Natural killer cell treated with Interleukin-12 subunit alpha and Interleukin-12 subunit beta and Interleukin-15 and Interleukin-18, amount 100 ng/mL, for 72 hours (primary cell): ENCODE measurements around the gene RNPS1. TPM values are rescaled to one million over a fixed set of nuclear protein-coding genes. Genes with fewer than 3 reads are reported as not detected.
"Not testable (repeated sequence)": the region's sequence is repeated elsewhere in the genome, so short reads cannot be mapped to it uniquely, and the experiment has no call there.

ENCODE experiments used
- ATAC-seq, 2 donors: fragments of 150-1000 bp; cut with Tn5 transposase in 1 of 2; sonication (Bioruptor Pico), chemical (Tn5 transposase) in 1 of 2; 2 replicates each; pipeline ENCODE4 v1.10.0; 2021
- DNase-seq: peaks from one replicate; pipeline ENCODE4 v3.0.0; 2022; ENCODE audit warnings: low spot score
- H3K27ac Mint-ChIP-seq, 2 donors: 1 replicate in 1 of 2; 2 replicates in 1 of 2; pipeline ENCODE4 v1.8.0; 2022; ENCODE audit warnings: mixed read lengths in 2 of 2, mild to moderate bottlenecking in 1 of 2, moderate library complexity in 1 of 2
- H3K27me3 Mint-ChIP-seq, 2 donors: 1 replicate in 1 of 2; 2 replicates in 1 of 2; pipeline ENCODE4 v1.8.0; 2022; ENCODE audit warnings: mixed read lengths in 2 of 2
- H3K36me3 Mint-ChIP-seq: one replicate; pipeline ENCODE4 v1.8.0; 2022; ENCODE audit warnings: mixed read lengths
- H3K4me1 Mint-ChIP-seq, 2 donors: 1 replicate in 1 of 2; 2 replicates in 1 of 2; pipeline ENCODE4 v1.8.0; 2022; ENCODE audit warnings: low read depth in 2 of 2, mixed read lengths in 2 of 2, mild to moderate bottlenecking in 1 of 2
- H3K4me3 Mint-ChIP-seq: one replicate; pipeline ENCODE4 v1.8.0; 2022; ENCODE audit warnings: mixed read lengths
- H3K9me3 Mint-ChIP-seq: 2 replicates; pipeline ENCODE4 v1.8.0; 2022; ENCODE audit warnings: mixed read lengths
- total RNA-seq, 2 donors: library from RNA; stranded (reverse); gene quantifications; one replicate each; pipeline ENCODE4 v1.2.3, GENCODE V29; 2022

The RNPS1 gene
- total RNA-seq, 2 donors from 2014 or later = 256 to 334 TPM

- ATAC-seq = no peak
These were observed 8.7 kb upstream of the RNPS1 start for GRCh38 chr16:2276368-2277195.

GRCh38 chr16:2275476-2276367 lies 7.8 kb upstream of the RNPS1 start:
- ATAC-seq (no peak), DNase-seq (peak; percentile 40)
- no peak overlapping the region for H3K4me3 Mint-ChIP-seq
- H3K9me3 Mint-ChIP-seq = no peaks in the 10 kb centered on the region
- H3K27ac Mint-ChIP-seq = no peak overlapping the region
- no peaks in the 10 kb centered on the region for H3K36me3 Mint-ChIP-seq
- H3K27me3 Mint-ChIP-seq = no peaks in the 10 kb centered on the region
- no peaks in the 10 kb centered on the region for H3K4me1 Mint-ChIP-seq

More at GRCh38 chr16:2276368-2277195, 8.7 kb upstream of the RNPS1 start:
- Mint-ChIP-seq H3K4me3 (no peak overlapping the region), H3K36me3 (no peaks in the 10 kb centered on the region), H3K9me3 (no peaks in the 10 kb centered on the region), H3K27ac (no peak overlapping the region), H3K4me1 (no peaks in the 10 kb centered on the region), H3K27me3 (no peaks in the 10 kb centered on the region)
- DNase-seq = peak; percentile 20

GRCh38 chr16:2273931-2274330 lies 6.0 kb upstream of the RNPS1 start:
- no peak overlapping the region for H3K27ac Mint-ChIP-seq
- H3K4me1 Mint-ChIP-seq = peaks cover 6 to 8% of the 10 kb centered on the region in 2 donors
- no peak for ATAC-seq
- no peak overlapping the region for H3K4me3 Mint-ChIP-seq
- no peaks in the 10 kb centered on the region for H3K36me3 Mint-ChIP-seq
- DNase-seq = no peak
- H3K27me3 Mint-ChIP-seq = no peaks in the 10 kb centered on the region
- no peaks in the 10 kb centered on the region for H3K9me3 Mint-ChIP-seq

GRCh38 chr16:2273484-2273883 lies 5.6 kb upstream of the RNPS1 start:
- no peaks in the 10 kb centered on the region for H3K27me3 Mint-ChIP-seq
- H3K4me3 Mint-ChIP-seq = no peak overlapping the region
- H3K36me3 Mint-ChIP-seq = no peaks in the 10 kb centered on the region
- H3K9me3 Mint-ChIP-seq = no peaks in the 10 kb centered on the region
- peaks cover 6 to 8% of the 10 kb centered on the region in 2 donors for H3K4me1 Mint-ChIP-seq
- DNase-seq = no peak
- no peak for ATAC-seq
- no peak overlapping the region for H3K27ac Mint-ChIP-seq

- ATAC-seq = no peak
- Mint-ChIP-seq H3K9me3 (no peaks in the 10 kb centered on the region), H3K4me1 (peaks cover 9 to 10% of the 10 kb centered on the region in 2 donors), H3K27me3 (no peaks in the 10 kb centered on the region), H3K27ac (no peak overlapping the region), H3K4me3 (no peak overlapping the region), H3K36me3 (peaks cover 1% of the 10 kb centered on the region)
- DNase-seq = peak; percentile 54
These were observed 4.0 kb upstream of the RNPS1 start for GRCh38 chr16:2271848-2272461.

- no peak overlapping the region for H3K27ac Mint-ChIP-seq
- peaks cover 6% of the 10 kb centered on the region for H3K36me3 Mint-ChIP-seq
- peaks cover 18 to 19% of the 10 kb centered on the region in 2 donors for H3K4me1 Mint-ChIP-seq
- DNase-seq (peak; percentile 55), ATAC-seq (no peak)
- no peaks in the 10 kb centered on the region for H3K9me3 Mint-ChIP-seq
- no peaks in the 10 kb centered on the region for H3K27me3 Mint-ChIP-seq
- H3K4me3 Mint-ChIP-seq = no peak overlapping the region
These were observed 2.9 kb upstream of the RNPS1 start for GRCh38 chr16:2270588-2271470.

GRCh38 chr16:2270070-2270462 lies 2.1 kb upstream of the RNPS1 start:
- DNase-seq = peak; percentile 49
- H3K9me3 Mint-ChIP-seq = no peaks in the 10 kb centered on the region
- no peaks in the 10 kb centered on the region for H3K27me3 Mint-ChIP-seq
- H3K27ac Mint-ChIP-seq = no peak overlapping the region
- H3K4me1 Mint-ChIP-seq = peaks cover 24 to 27% of the 10 kb centered on the region in 2 donors
- peaks cover 8% of the 10 kb centered on the region for H3K36me3 Mint-ChIP-seq
- H3K4me3 Mint-ChIP-seq = peak overlapping the region; percentile 94
- no peak for ATAC-seq

GRCh38 chr16:2267505-2267912 lies 417 bp downstream of the RNPS1 start:
- H3K4me3 Mint-ChIP-seq = peak overlapping the region; percentile 94
- ATAC-seq (peak; percentile 84 to 87), DNase-seq (peak; percentile 92)
- H3K27me3 Mint-ChIP-seq, H3K9me3 Mint-ChIP-seq: not testable (repeated sequence)
- peak overlapping the region; percentile 94 to 96 for H3K27ac Mint-ChIP-seq
- H3K36me3 Mint-ChIP-seq = peaks cover 16% of the 10 kb centered on the region
- peaks cover 37% of the 10 kb centered on the region in 2 donors for H3K4me1 Mint-ChIP-seq

GRCh38 chr16:2266887-2267286 lies 1.0 kb downstream of the RNPS1 start:
- H3K27me3 Mint-ChIP-seq, ATAC-seq, H3K9me3 Mint-ChIP-seq: not testable (repeated sequence)
- Mint-ChIP-seq H3K27ac (peak overlapping the region; percentile 94 to 96), H3K36me3 (peaks cover 17% of the 10 kb centered on the region), H3K4me1 (peaks cover 37% of the 10 kb centered on the region in 2 donors), H3K4me3 (peak overlapping the region; percentile 94)
- DNase-seq = peak; percentile 28

- H3K36me3 Mint-ChIP-seq = peaks cover 27% of the 10 kb centered on the region
- not testable (repeated sequence) for H3K4me3 Mint-ChIP-seq, H3K9me3 Mint-ChIP-seq, H3K27me3 Mint-ChIP-seq, H3K27ac Mint-ChIP-seq, ATAC-seq
- peaks cover 29 to 30% of the 10 kb centered on the region in 2 donors for H3K4me1 Mint-ChIP-seq
- DNase-seq = peak; percentile 15
These were observed 4.9 kb downstream of the RNPS1 start for GRCh38 chr16:2263026-2263425.

GRCh38 chr16:2260250-2260649 lies 7.7 kb downstream of the RNPS1 start:
- DNase-seq (peak; percentile 6), ATAC-seq (no peak)
- Mint-ChIP-seq H3K4me1 (peaks cover 12 to 15% of the 10 kb centered on the region in 2 donors), H3K27ac (no peak overlapping the region), H3K4me3 (no peak overlapping the region), H3K9me3 (no peaks in the 10 kb centered on the region), H3K36me3 (peaks cover 28% of the 10 kb centered on the region), H3K27me3 (no peaks in the 10 kb centered on the region)

GRCh38 chr16:2258530-2258929 lies 9.4 kb downstream of the RNPS1 start:
- H3K4me3 Mint-ChIP-seq, DNase-seq, H3K4me1 Mint-ChIP-seq, H3K27ac Mint-ChIP-seq, H3K27me3 Mint-ChIP-seq, H3K9me3 Mint-ChIP-seq, ATAC-seq: not testable (repeated sequence)
- peaks cover 23% of the 10 kb centered on the region for H3K36me3 Mint-ChIP-seq

GRCh38 chr16:2257726-2258125 lies 10.2 kb downstream of the RNPS1 start:
- H3K9me3 Mint-ChIP-seq = no peaks in the 10 kb centered on the region

More at GRCh38 chr16:2257726-2258125, 10.2 kb downstream of the RNPS1 start:
- ATAC-seq (no peak), DNase-seq (peak; percentile 3)
- Mint-ChIP-seq H3K27me3 (no peaks in the 10 kb centered on the region), H3K4me1 (peaks cover 0 to 1% of the 10 kb centered on the region in 2 donors), H3K27ac (no peak overlapping the region), H3K36me3 (peaks cover 21% of the 10 kb centered on the region), H3K4me3 (no peak overlapping the region)
